ENCODE measurements around the gene PRDM8. TPM values are rescaled to one million over a fixed set of nuclear protein-coding genes. Genes with fewer than 3 reads are reported as not detected.

PRDM8 gene
- total RNA-seq = 9.0 and 9.4 TPM in 2 replicates

DNA sequence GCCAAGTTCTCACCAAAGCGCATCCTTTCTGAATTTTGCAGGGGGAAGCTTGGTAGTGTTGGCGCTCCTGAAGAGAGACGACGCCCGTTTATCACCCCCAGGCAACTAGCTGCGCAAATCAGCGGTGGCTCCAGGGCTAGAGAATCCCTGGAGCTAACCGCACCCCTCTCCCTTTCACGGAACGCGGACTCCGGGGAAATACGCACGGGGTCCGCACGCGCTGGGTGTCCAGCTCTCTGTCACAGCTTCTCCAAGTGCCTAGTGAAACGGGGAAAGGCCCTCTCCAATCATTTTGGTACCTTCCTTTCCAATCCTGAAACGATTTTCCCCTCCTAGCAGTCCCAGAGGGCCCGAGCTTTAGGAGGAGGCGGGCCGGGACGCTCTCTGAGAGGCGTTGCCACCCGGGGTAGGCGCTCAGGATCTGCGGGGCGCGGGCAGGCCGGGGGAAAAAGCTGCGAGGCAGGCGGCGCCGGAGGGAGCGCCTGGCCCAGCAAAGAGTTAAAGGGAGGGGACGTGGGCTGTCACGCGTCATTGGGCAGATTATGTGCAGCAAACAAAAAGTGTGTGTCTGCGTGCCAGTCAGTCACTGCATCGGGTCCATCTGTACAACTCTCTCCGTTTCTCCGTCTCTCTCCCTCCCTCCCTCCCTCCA lies at the start of gene PRDM8:
Gene PRDM8 (plus strand): TSS at position 582 of the 652 bp plus-strand sequence. CDS start 2,578 bp downstream, outside the sequence.

Other genes starting within 250 kb of the PRDM8 start
- gene ANTXR2, start 124.3 kb upstream of the PRDM8 start, total RNA-seq = 112 and 133 TPM in 2 replicates
- gene FGF5, start 69.2 kb downstream of the PRDM8 start, total RNA-seq = 20.8 and 24.7 TPM in 2 replicates
- gene CFAP299, start 138.2 kb downstream of the PRDM8 start, total RNA-seq = 8.1 and 8.6 TPM in 2 replicates

All from smooth muscle cell of trachea (primary cell).